Fibroblast of mammary gland (primary cell): ENCODE results near the gene RTRAF.
A peak's percentile ranks its signal among the peaks of the same experiment; 100 is the strongest.

Source experiments
- DNase-seq: peaks from one replicate; pipeline ENCODE4 v3.0.0-alpha.2; 2010; ENCODE audit warnings: low read depth
- H3K4me3 ChIP-seq: 2 replicates; pipeline ENCODE4 v1.5.1; 2011; ENCODE audit warnings: low read depth, mild to moderate bottlenecking, low read length, moderate library complexity; ENCODE audit not compliant: control insufficient read depth
- CTCF ChIP-seq: conservative IDR thresholded peaks from 2 replicates; pipeline ENCODE4 v1.5.1; 2011; ENCODE audit warnings: low read depth, low read length, inconsistent platforms; ENCODE audit not compliant: control insufficient read depth, insufficient read depth

Gene RTRAF

GRCh38 chr14:51989293-51990234 lies at the start of gene RTRAF:
RTRAF (plus strand) TSS chr14:51989546; CDS start chr14:51989640, 94 bp downstream.
- peak; percentile 90 for DNase-seq
- TF ChIP-seq CTCF: no peak
- peak within 1 kb of the TSS; percentile 84 for H3K4me3 ChIP-seq

GRCh38 chr14:51939755-51940301 lies 49.5 kb upstream of the RTRAF start:
- TF ChIP-seq CTCF: no peak
- peak; percentile 41 for DNase-seq

GRCh38 chr14:51942971-51943370 lies 46.4 kb upstream of the RTRAF start:
- no peak for DNase-seq
- no peak overlapping the region for H3K4me3 ChIP-seq
- TF ChIP-seq CTCF: no peak

More at GRCh38 chr14:51939755-51940301, 49.5 kb upstream of the RTRAF start:
- no peak overlapping the region for H3K4me3 ChIP-seq

GRCh38 chr14:51950007-51950406 lies 39.3 kb upstream of the RTRAF start:
- no peak for TF ChIP-seq CTCF
- peak; percentile 68 for DNase-seq
- no peak overlapping the region for H3K4me3 ChIP-seq

GRCh38 chr14:51951656-51952055 lies 37.7 kb upstream of the RTRAF start:
- TF ChIP-seq CTCF: no peak
- DNase-seq: no peak
- no peak overlapping the region for H3K4me3 ChIP-seq

- H3K4me3 ChIP-seq: no peak overlapping the region
- DNase-seq: no peak
- TF ChIP-seq CTCF: no peak
Observed at GRCh38 chr14:51954031-51954430, 35.3 kb upstream of the RTRAF start.
